ENCODE data around the gene ANO7.

The ANO7 gene

GRCh38 chr2:241161646-241162281 lies 26.7 kb upstream of the ANO7 start:
- no peak for TF ChIP-seq CTCF (IDR thresholded peaks at IDR 0.05)

- TF ChIP-seq CTCF (IDR thresholded peaks at IDR 0.05), result no peak
Observed at GRCh38 chr2:241163601-241164118, 24.8 kb upstream of the ANO7 start.

GRCh38 chr2:241168366-241168765 lies 20.1 kb upstream of the ANO7 start:
- TF ChIP-seq CTCF (IDR thresholded peaks at IDR 0.05), result no peak

- no peak for TF ChIP-seq CTCF (IDR thresholded peaks at IDR 0.05)
Observed at GRCh38 chr2:241173557-241173956, 14.9 kb upstream of the ANO7 start.

GRCh38 chr2:241177526-241178334 lies 10.7 kb upstream of the ANO7 start:
- no peak for TF ChIP-seq CTCF (IDR thresholded peaks at IDR 0.05)

GRCh38 chr2:241178961-241179360 lies 9.5 kb upstream of the ANO7 start:
- TF ChIP-seq CTCF (IDR thresholded peaks at IDR 0.05), result no peak

GRCh38 chr2:241179899-241180298 lies 8.6 kb upstream of the ANO7 start:
- TF ChIP-seq CTCF (IDR thresholded peaks at IDR 0.05), result no peak

All from LNCAP (cell line).